IMR-90 (cell line): ENCODE measurements around the gene SCAANT1. TPM values are rescaled to one million over a fixed set of nuclear protein-coding genes. Genes with fewer than 3 reads are reported as not detected.

ENCODE experiments used
- ATAC-seq: fragments of 200-7000 bp; cut with Tn5 transposase; 2 replicates; pipeline ENCODE4 v1.9.1; 2020; ENCODE audit warnings: low read depth, mild to moderate bottlenecking, moderate library complexity
- BruUV-seq: library from RNA; stranded (reverse); fragments of 400-500 nt; replicated peaks from 2 replicates; lab custom pipeline; 2021; lab: Mats Ljungman, UMichigan
- CTCF ChIA-PET: fragments of 300-600 bp; formaldehyde crosslinking; extraction: SDS; loops from one replicate; lab custom pipeline; 2021; ENCODE audit warnings: antibody characterized with exemption; lab: Yijun Ruan, JAX
- POLR2A ChIA-PET: fragments of 300-600 bp; sonication (Branson Sonifier 250); formaldehyde crosslinking; loops from one replicate; lab custom pipeline; 2022; ENCODE audit warnings: antibody characterized with exemption; ENCODE audit not compliant: unreplicated experiment; lab: Charles Lee
- DNase-seq: peaks from one replicate; pipeline ENCODE4 v3.0.0; 2013
- H2AFZ ChIP-seq: replicated peaks from 2 replicates; pipeline ENCODE3; 2013; ENCODE audit warnings: low read length, mild to moderate bottlenecking; ENCODE audit not compliant: poor library complexity
- H2AK5ac ChIP-seq: 2 replicates; pipeline ENCODE4 v1.6.1; 2013; ENCODE audit warnings: low read depth, low read length, inconsistent platforms
- H2AK9ac ChIP-seq: replicated peaks from 2 replicates; pipeline ENCODE3; 2013; ENCODE audit warnings: mild to moderate bottlenecking, low read depth, low read length, moderate library complexity; ENCODE audit not compliant: poor library complexity
- H2BK120ac ChIP-seq: 2 replicates; pipeline ENCODE4 v1.6.1; 2013; ENCODE audit warnings: low read depth, low read length, inconsistent platforms
- H2BK15ac ChIP-seq: 3 replicates; pipeline ENCODE4 v1.6.1; 2013; ENCODE audit warnings: low read depth, low read length, inconsistent platforms
- H2BK20ac ChIP-seq: 2 replicates; pipeline ENCODE4 v1.6.1; 2013; ENCODE audit warnings: low read depth, mild to moderate bottlenecking, inconsistent platforms, low read length, moderate library complexity
- H2BK5ac ChIP-seq: 2 replicates; pipeline ENCODE4 v1.6.1; 2013; ENCODE audit warnings: mild to moderate bottlenecking, low read depth, low read length, inconsistent platforms; ENCODE audit not compliant: poor library complexity, severe bottlenecking
- H3K14ac ChIP-seq: replicated peaks from 2 replicates; pipeline ENCODE4 v1.6.1; 2013; ENCODE audit warnings: low read depth, low read length, inconsistent platforms
- H3K18ac ChIP-seq: 2 replicates; pipeline ENCODE4 v1.6.1; 2013; ENCODE audit warnings: low read depth, low read length, control low read depth
- H3K23ac ChIP-seq: 2 replicates; pipeline ENCODE4 v1.6.1; 2013; ENCODE audit warnings: low read depth, low read length, inconsistent platforms
- H3K27ac ChIP-seq: 2 replicates; pipeline ENCODE4 v1.5.1; 2013; ENCODE audit warnings: mild to moderate bottlenecking, control low read depth, low read length; ENCODE audit not compliant: insufficient read depth
- H3K27me3 ChIP-seq: 2 replicates; pipeline ENCODE4 v1.6.1; 2013; ENCODE audit warnings: low read length; ENCODE audit not compliant: control insufficient read depth, insufficient read depth
- H3K36me3 ChIP-seq: 2 replicates; pipeline ENCODE4 v1.6.1; 2013; ENCODE audit warnings: low read length, mixed read lengths; ENCODE audit not compliant: control insufficient read depth, insufficient read depth
- H3K4ac ChIP-seq: 2 replicates; pipeline ENCODE4 v1.6.1; 2013; ENCODE audit warnings: low read depth, low read length, inconsistent platforms
- H3K4me1 ChIP-seq: 2 replicates; pipeline ENCODE4 v1.6.1; 2013; ENCODE audit warnings: low read length, mixed read lengths; ENCODE audit not compliant: control insufficient read depth, insufficient read depth
- H3K4me2 ChIP-seq: 2 replicates; pipeline ENCODE4 v1.6.1; 2013; ENCODE audit warnings: low read depth, mild to moderate bottlenecking, control low read depth, low read length, moderate library complexity
- H3K4me3 ChIP-seq: 2 replicates; pipeline ENCODE4 v1.5.1; 2013; ENCODE audit warnings: low read depth, mild to moderate bottlenecking, control low read depth, low read length, moderate library complexity; ENCODE audit not compliant: insufficient read depth
- H3K56ac ChIP-seq: 2 replicates; pipeline ENCODE4 v1.6.1; 2013; ENCODE audit warnings: low read length, inconsistent platforms; ENCODE audit not compliant: insufficient read depth; ENCODE audit errors: extremely low read depth
- H3K79me1 ChIP-seq, 2 experiments: 2 replicates each; pipeline ENCODE4 v1.6.1; 2013; ENCODE audit warnings: low read length in 2 of 2, inconsistent platforms in 1 of 2, low read depth in 1 of 2
- H3K9ac ChIP-seq: 2 replicates; pipeline ENCODE4 v1.6.1; 2013; ENCODE audit warnings: low read depth, low read length, control low read depth
- H3K9me1 ChIP-seq: 2 replicates; pipeline ENCODE4 v1.6.1; 2013; ENCODE audit warnings: low read length, inconsistent platforms; ENCODE audit not compliant: insufficient read depth
- H3K9me3 ChIP-seq: 2 replicates; pipeline ENCODE4 v1.6.1; 2013; ENCODE audit warnings: low read length; ENCODE audit not compliant: control insufficient read depth, insufficient read depth
- H4K20me1 ChIP-seq: 2 replicates; pipeline ENCODE4 v1.6.1; 2013; ENCODE audit warnings: low read length, inconsistent platforms; ENCODE audit not compliant: insufficient read depth
- H4K5ac ChIP-seq: 2 replicates; pipeline ENCODE4 v1.6.1; 2013; ENCODE audit warnings: mild to moderate bottlenecking, low read depth, low read length, control low read depth
- H4K8ac ChIP-seq, 2 experiments: 2 replicates each; pipeline ENCODE4 v1.6.1; 2013; ENCODE audit warnings: low read depth in 2 of 2, low read length in 2 of 2, control low read depth in 1 of 2, inconsistent platforms in 1 of 2
- H4K91ac ChIP-seq: 2 replicates; pipeline ENCODE4 v1.6.1; 2013; ENCODE audit warnings: low read depth, low read length, inconsistent platforms; ENCODE audit not compliant: insufficient read depth
- CEBPB ChIP-seq: IDR thresholded peaks from 2 replicates; pipeline ENCODE4 v1.6.1; 2012; ENCODE audit warnings: low read depth, low read length, improper control_type of control experiment
- MAZ ChIP-seq: IDR thresholded peaks from 2 replicates; pipeline ENCODE4 v1.6.1; 2012; ENCODE audit warnings: low read depth, mild to moderate bottlenecking, low read length, improper control_type of control experiment, moderate library complexity, borderline replicate concordance
- WGBS, 2 experiments: methylation state at CpG; one replicate each; pipeline versions ENCODE4 v1.1.5 to v1.1.7; 2013; ENCODE audit warnings: missing lambda C conversion rate in 2 of 2; ENCODE audit not compliant: insufficient read length in 1 of 2; ENCODE audit errors: extremely low coverage in 2 of 2; 5-methylcytosine and 5-hydroxymethylcytosine counted together
- dilution Hi-C: fragments of 300-500 bp; cut with HindIII; formaldehyde crosslinking; loops from one replicate; pipeline ENCODE4 v1.14.3; 2018; ENCODE audit warnings: low sequenced_read_pairs; ENCODE audit not compliant: unreplicated experiment
- in situ Hi-C: fragments of 300-500 bp; cut with MboI; formaldehyde crosslinking; loops from 3 replicates; pipeline ENCODE4 v1.14.3; 2019; ENCODE audit warnings: low sequenced_read_pairs, inconsistent platforms, mixed read lengths
- intact Hi-C: fragments of 100-400 bp; cut with micrococcal nuclease; formaldehyde crosslinking; loops from 2 replicates; pipeline ENCODE4 v1.10.0; 2022
- polyA plus RNA-seq, 3 experiments: library from polyadenylated mRNA; depleted of rRNA; stranded (reverse); fragments of >200 nt; gene quantifications; 2 replicates each; pipeline ENCODE4 v1.2.3, GENCODE V29; 2012; ENCODE audit warnings: low replicate concordance in 1 of 3
- total RNA-seq: library from RNA; depleted of rRNA; stranded (reverse); fragments of >200 nt; gene quantifications from 2 replicates; pipeline ENCODE4 v1.2.3, GENCODE V29; 2012

Gene SCAANT1
- total and polyA plus RNA-seq, 2 of the 4 experiments (the other 2 are of a cell fraction): not detected

DNA sequence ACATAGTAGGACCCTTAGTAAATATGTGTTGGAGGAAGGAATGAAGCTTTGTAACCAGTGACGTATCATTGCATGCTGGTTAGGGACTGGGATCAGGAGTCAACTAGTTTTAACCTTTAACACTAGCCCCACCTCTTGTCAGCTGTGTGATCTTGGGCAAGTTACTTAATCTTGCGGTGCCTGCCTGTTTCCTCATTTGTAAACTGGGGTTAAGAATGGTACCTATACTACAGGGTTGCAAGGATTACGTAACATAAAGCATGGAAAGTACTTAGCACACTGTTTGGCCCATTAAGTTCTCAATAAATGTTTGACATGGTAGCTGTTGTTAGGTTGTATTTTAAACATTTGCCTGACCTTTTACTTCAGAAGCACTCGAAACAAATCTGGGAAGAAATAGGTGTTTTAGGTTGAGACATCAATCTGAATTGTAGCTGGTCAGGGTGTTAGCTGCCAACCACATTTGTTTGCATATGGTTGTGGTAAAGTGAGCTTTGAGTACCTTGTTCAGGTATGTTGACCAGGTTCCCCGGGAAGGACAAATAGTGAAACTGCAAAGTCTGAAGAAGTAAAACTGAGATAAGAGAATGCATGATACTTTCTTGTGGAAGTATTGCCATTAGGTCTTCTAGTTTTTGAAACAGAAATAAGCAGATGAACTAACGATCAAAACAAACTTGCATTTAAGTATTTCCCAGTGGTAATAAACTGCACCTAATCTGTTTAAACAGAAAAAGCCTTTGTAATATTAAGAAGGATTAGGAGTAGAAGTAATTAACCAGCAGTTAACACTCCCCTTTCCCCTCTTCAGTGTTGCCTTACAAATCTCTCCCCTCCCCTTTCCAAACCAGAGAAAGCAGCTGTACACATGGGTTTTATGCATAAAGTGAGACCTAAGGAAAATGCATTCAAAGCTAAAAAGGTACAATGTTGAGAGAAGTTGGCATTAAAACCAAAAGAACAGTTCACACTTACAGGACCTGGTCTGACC, 25.8 kb upstream of the SCAANT1 start:
- H2AK9ac ChIP-seq: no peak overlapping the region
- H3K18ac ChIP-seq: no peak overlapping the region
- H3K4me1 ChIP-seq: peaks cover 11% of the 10 kb centered on the region
- no peak for DNase-seq
- H2AFZ ChIP-seq: no peak overlapping the region
- H3K79me1 ChIP-seq: peaks cover 46 to 87% of the 10 kb centered on the region in 2 experiments
- no peak for TF ChIP-seq MAZ
- TF ChIP-seq CEBPB: peak; percentile 84
- H4K5ac ChIP-seq: no peak overlapping the region
- in situ Hi-C loops: no loop called here
- H4K20me1 ChIP-seq: peaks cover 73% of the 10 kb centered on the region
- CTCF ChIA-PET: interaction anchor here (1.1 kb wide), 1 partner anchor 9 kb away, joined by 3 read pairs; no protein-coding TSS in a partner anchor
- dilution Hi-C loops: no loop called here
- no peak overlapping the region for H3K4me2 ChIP-seq
- peaks cover 27% of the 10 kb centered on the region for H3K9me1 ChIP-seq
- no peak overlapping the region for H3K14ac ChIP-seq
- intact Hi-C loops: no loop called here
- H2AK5ac ChIP-seq: no peak overlapping the region
- ATAC-seq: no peak
- no peak overlapping the region for H3K27ac ChIP-seq
- 0 out of 2 replicates have a peak overlapping the region, but pooled peaks have one; percentile 16 for H3K23ac ChIP-seq
- H4K91ac ChIP-seq: no peak overlapping the region
- H2BK120ac ChIP-seq: no peak overlapping the region
- H3K27me3 ChIP-seq: no peaks in the 10 kb centered on the region
- H2BK20ac ChIP-seq: no peak overlapping the region
- no peak overlapping the region for H4K8ac ChIP-seq
- H2BK5ac ChIP-seq: no peak overlapping the region
- no peak overlapping the region for H3K4ac ChIP-seq
- no peak overlapping the region for H2BK15ac ChIP-seq
- no peak overlapping the region for H3K4me3 ChIP-seq
- H3K9me3 ChIP-seq: peaks cover 3% of the 10 kb centered on the region
- POLR2A ChIA-PET: interaction anchor here (0.5 kb wide), 1 partner anchor 9 kb away, joined by 5 read pairs; no protein-coding TSS in a partner anchor
- BruUV-seq: no TSS peak
- H3K36me3 ChIP-seq: 0 out of 2 replicates have a peak, but pooled peaks cover 1% of the 10 kb centered on the region
- WGBS, 2 experiments: 100% methylated on average over 1 of the region's 6 CpGs; no CpG with 5 or more reads in 1 of the 2 experiments
- no peak overlapping the region for H3K56ac ChIP-seq
- H3K9ac ChIP-seq: no peak overlapping the region
